HG02885 (cell line): Measurements from ENCODE around the gene SRRM1.
"Not testable (repeated sequence)": the region's sequence is repeated elsewhere in the genome, so short reads cannot be mapped to it uniquely, and the experiment has no call there.

Experiments
- ATAC-seq: cut with Tn5 transposase; IDR thresholded peaks from one replicate; pipeline ENCODE4 v1.9.1; 2021; ENCODE audit warnings: mild to moderate bottlenecking; ENCODE audit not compliant: unreplicated experiment, poor library complexity

Gene SRRM1

GRCh38 chr1:24713736-24714135, 70.6 kb downstream of the SRRM1 start:
- ATAC-seq, result no peak

GRCh38 chr1:24714859-24715520, 71.9 kb downstream of the SRRM1 start:
- no peak for ATAC-seq

GRCh38 chr1:24715658-24716057, 72.6 kb downstream of the SRRM1 start:
- ATAC-seq, result no peak

- ATAC-seq, result no peak
Observed at GRCh38 chr1:24717887-24718650, 75.0 kb downstream of the SRRM1 start.

DNA sequence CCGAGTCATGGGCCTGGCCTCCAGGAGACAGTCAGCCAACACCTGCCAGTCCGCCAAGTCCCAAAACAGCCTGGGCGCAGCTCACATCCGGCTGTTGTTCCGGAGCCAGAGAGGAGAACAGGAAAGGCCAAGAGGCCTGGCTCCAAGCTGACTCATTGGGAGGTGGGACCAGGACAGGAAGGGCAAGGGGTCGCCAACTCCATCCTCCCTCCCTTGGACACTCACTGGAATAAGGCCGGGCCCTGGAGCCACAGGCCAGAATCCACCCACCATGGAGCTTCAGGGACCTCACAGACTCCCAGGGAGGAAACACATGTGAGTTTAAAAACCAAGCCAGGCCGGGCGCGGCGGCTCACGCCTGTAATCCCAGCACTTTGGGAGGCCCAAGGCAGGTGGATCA, 77.0 kb downstream of the SRRM1 start:
- no peak for ATAC-seq

- ATAC-seq, result no peak
Observed at GRCh38 chr1:24721533-24721932, 78.4 kb downstream of the SRRM1 start.

DNA sequence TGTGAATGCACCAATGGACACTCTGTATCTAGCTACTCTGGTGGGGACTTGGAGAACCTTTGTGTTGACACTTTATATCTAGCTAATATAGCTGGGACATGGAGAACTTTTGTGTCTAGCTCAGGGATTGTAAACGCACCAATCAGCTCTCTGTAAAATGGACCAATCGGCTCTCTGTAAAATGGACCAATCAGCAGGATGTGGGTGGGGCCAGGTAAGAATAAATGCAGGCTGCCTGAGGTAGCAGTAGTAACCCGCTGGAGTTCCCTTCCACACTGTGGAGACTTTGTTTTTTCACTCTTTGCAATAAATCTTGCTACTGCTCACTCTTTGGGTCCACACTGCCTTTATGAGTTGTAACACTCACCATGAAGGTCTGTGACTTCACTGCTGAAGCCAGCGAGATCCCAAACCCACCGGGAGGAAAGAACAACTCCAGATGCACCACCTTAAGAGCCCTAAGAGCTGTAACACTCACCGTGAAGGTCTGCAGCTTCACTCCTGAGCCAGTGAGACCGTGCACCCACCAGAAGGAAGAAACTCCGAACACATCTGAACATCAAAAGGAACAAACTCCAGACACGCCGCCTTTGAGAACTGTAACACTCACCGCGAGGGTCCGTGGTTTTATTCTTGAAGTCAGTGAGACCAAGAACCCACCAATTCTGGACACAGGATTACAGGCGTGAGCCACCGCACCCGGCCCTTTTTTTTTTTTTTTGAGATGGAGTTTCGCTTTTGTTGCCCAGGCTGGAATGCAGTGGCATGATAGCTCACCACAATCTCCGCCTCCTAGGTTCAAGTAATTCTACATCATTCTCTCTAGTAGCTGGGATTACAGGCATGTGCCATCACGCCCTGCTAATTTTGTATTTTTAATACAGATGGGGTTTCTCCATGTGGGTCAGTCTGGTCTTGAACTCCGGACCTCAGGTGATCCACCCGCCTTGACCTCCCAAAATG, 79.3 kb downstream of the SRRM1 start:
- not testable (repeated sequence) for ATAC-seq
